GM19351 (cell line): Measurements from ENCODE around the gene SRP9.
"Not testable (repeated sequence)": the region's sequence is repeated elsewhere in the genome, so short reads cannot be mapped to it uniquely, and the experiment has no call there.

Source experiments
- ATAC-seq: cut with Tn5 transposase; IDR thresholded peaks from one replicate; pipeline ENCODE4 v1.9.1; 2021; ENCODE audit warnings: mild to moderate bottlenecking, moderate library complexity; ENCODE audit not compliant: unreplicated experiment

SRP9 gene

GRCh38 chr1:225813214-225813964, 35.8 kb downstream of the SRP9 start:
- no peak for ATAC-seq

- no peak for ATAC-seq
These were observed 36.8 kb downstream of the SRP9 start for GRCh38 chr1:225814381-225814780.

GRCh38 chr1:225815090-225815489, 37.5 kb downstream of the SRP9 start:
- not testable (repeated sequence) for ATAC-seq

GRCh38 chr1:225815526-225816178, 38.0 kb downstream of the SRP9 start:
- ATAC-seq, result no peak

GRCh38 chr1:225816643-225817538, 39.3 kb downstream of the SRP9 start:
- no peak for ATAC-seq

- no peak for ATAC-seq
These were observed 40.0 kb downstream of the SRP9 start for GRCh38 chr1:225817611-225818061.

- ATAC-seq, result no peak
These were observed 40.6 kb downstream of the SRP9 start for GRCh38 chr1:225818229-225818628.

- no peak for ATAC-seq
These were observed 41.9 kb downstream of the SRP9 start for GRCh38 chr1:225819346-225820192.

- ATAC-seq, result no peak
These were observed 43.0 kb downstream of the SRP9 start for GRCh38 chr1:225820522-225821120.

GRCh38 chr1:225822655-225823403, 45.2 kb downstream of the SRP9 start:
- no peak for ATAC-seq

GRCh38 chr1:225823811-225824261, 46.2 kb downstream of the SRP9 start:
- ATAC-seq, result no peak

- ATAC-seq, result no peak
These were observed 46.9 kb downstream of the SRP9 start for GRCh38 chr1:225824533-225824941.

- ATAC-seq, result no peak
These were observed 47.5 kb downstream of the SRP9 start for GRCh38 chr1:225825078-225825477.

- no peak for ATAC-seq
These were observed 48.0 kb downstream of the SRP9 start for GRCh38 chr1:225825607-225826007.

GRCh38 chr1:225827076-225827475, 49.5 kb downstream of the SRP9 start:
- ATAC-seq, result no peak

- ATAC-seq, result no peak
These were observed 51.2 kb downstream of the SRP9 start for GRCh38 chr1:225828706-225829345.

- ATAC-seq, result no peak
These were observed 53.2 kb downstream of the SRP9 start for GRCh38 chr1:225830841-225831240.

GRCh38 chr1:225834417-225835329, 57.0 kb downstream of the SRP9 start:
- no peak for ATAC-seq
